ENCODE data around the gene ELAPOR1. TPM values are rescaled to one million over a fixed set of nuclear protein-coding genes. Genes with fewer than 3 reads are reported as not detected.

The ELAPOR1 gene
- total RNA-seq, 3 donors from 2014 or later (not counting 1 experiment from before 2014, with no cell fraction given) = 6.2 to 8.3 (median 6.3) TPM

GRCh38 chr1:109148987-109149561, 35.2 kb downstream of the ELAPOR1 start:
- Histone ChIP-seq H3K36me3 (ENCODE audit: control insufficient read depth, insufficient read depth, low read length) (no peaks in the 10 kb centered on the region), H3K9me3 (ENCODE audit: control insufficient read depth, insufficient read depth, low read length) (no peaks in the 10 kb centered on the region), H3K27ac (ENCODE audit: low read length) (no peak overlapping the region), H3K27me3 (ENCODE audit: control insufficient read depth, insufficient read depth, low read length) (no peaks in the 10 kb centered on the region), H3K4me1 (ENCODE audit: control insufficient read depth, insufficient read depth, low read length) (no peaks in the 10 kb centered on the region), H3K4me3 (ENCODE audit: low read length) (no peak overlapping the region)
- Mint-ChIP-seq H3K4me1 (no peaks in the 10 kb centered on the region), H3K27me3 (ENCODE audit: low read depth in 2 of 2) (no peaks in the 10 kb centered on the region), H3K36me3 (no peaks in the 10 kb centered on the region), H3K27ac (no peak overlapping the region), H3K9me3 (no peaks in the 10 kb centered on the region), H3K4me3 (no peak overlapping the region)
- DNase-seq (no peak), ATAC-seq (no peak)
- TF ChIP-seq, protein P1, sequence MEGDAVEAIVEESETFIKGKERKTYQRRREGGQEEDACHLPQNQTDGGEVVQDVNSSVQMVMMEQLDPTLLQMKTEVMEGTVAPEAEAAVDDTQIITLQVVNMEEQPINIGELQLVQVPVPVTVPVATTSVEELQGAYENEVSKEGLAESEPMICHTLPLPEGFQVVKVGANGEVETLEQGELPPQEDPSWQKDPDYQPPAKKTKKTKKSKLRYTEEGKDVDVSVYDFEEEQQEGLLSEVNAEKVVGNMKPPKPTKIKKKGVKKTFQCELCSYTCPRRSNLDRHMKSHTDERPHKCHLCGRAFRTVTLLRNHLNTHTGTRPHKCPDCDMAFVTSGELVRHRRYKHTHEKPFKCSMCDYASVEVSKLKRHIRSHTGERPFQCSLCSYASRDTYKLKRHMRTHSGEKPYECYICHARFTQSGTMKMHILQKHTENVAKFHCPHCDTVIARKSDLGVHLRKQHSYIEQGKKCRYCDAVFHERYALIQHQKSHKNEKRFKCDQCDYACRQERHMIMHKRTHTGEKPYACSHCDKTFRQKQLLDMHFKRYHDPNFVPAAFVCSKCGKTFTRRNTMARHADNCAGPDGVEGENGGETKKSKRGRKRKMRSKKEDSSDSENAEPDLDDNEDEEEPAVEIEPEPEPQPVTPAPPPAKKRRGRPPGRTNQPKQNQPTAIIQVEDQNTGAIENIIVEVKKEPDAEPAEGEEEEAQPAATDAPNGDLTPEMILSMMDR (IDR thresholded peaks at IDR 0.05) = no peak
- 95% methylated on average over 10 of the region's 10 CpGs for WGBS (ENCODE audit: insufficient coverage)
- intact Hi-C loops (cut with micrococcal nuclease) = no loop called here

- intact Hi-C loops (cut with micrococcal nuclease) = no loop called here
- Mint-ChIP-seq H3K36me3 (no peaks in the 10 kb centered on the region), H3K9me3 (no peaks in the 10 kb centered on the region), H3K4me3 (no peak overlapping the region), H3K27me3 (ENCODE audit: low read depth in 2 of 2) (no peaks in the 10 kb centered on the region), H3K4me1 (no peaks in the 10 kb centered on the region), H3K27ac (no peak overlapping the region)
- ATAC-seq (no peak), DNase-seq (no peak)
- Histone ChIP-seq H3K27me3 (ENCODE audit: control insufficient read depth, insufficient read depth, low read length) (no peaks in the 10 kb centered on the region), H3K4me1 (ENCODE audit: control insufficient read depth, insufficient read depth, low read length) (no peaks in the 10 kb centered on the region), H3K36me3 (ENCODE audit: control insufficient read depth, insufficient read depth, low read length) (no peaks in the 10 kb centered on the region), H3K4me3 (ENCODE audit: low read length) (no peak overlapping the region), H3K27ac (ENCODE audit: low read length) (no peak overlapping the region), H3K9me3 (ENCODE audit: control insufficient read depth, insufficient read depth, low read length) (no peaks in the 10 kb centered on the region)
- 74% methylated on average over 17 of the region's 17 CpGs for WGBS (ENCODE audit: insufficient coverage)
- TF ChIP-seq, protein P1 (IDR thresholded peaks at IDR 0.05) = no peak
These were observed 36.1 kb downstream of the ELAPOR1 start for GRCh38 chr1:109149874-109150601.

DNA sequence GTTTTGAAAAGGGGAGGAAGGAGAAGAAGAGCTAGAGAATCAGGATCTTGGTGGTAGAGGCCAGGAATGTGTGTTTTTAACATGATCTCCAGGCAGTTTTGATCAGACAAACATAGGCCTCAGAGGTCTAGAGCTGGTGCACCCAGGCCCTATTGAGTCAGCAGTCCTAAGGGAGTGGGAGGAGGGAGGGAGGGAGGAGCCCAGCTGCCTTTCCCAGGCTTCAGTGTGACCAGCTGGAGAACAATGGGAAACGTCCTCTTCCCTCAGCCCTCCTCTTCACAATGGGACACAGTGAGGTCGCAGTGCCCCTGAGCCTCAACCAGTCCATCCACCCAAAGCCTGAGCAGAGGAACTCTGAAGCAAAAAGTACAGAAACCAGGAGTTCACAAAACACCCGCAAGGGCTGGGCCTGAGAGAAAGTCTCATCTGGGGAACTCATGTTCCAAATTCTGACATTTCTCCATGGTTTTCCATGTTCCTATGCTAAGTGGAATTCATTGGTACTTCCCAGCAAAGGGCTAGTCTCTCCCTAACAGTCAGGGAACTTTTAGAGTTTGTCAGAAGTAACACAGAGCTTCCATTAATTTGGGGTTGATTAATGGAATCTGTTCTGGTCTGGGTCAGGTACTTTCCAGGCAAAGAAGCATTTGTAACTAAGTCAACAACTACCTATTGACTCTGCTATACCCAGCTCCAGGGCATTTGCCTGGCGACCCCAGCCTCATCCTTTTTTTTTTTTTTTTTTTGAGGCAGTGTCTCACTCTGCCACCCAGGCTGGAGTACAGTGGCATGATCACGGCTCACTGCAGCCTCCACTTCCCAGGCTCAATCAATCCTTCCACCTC, 37.5 kb downstream of the ELAPOR1 start:
- intact Hi-C loops (cut with micrococcal nuclease) = no loop called here
- Mint-ChIP-seq H3K27ac (no peak overlapping the region), H3K27me3 (ENCODE audit: low read depth in 2 of 2) (no peaks in the 10 kb centered on the region), H3K4me1 (no peaks in the 10 kb centered on the region), H3K4me3 (no peak overlapping the region), H3K36me3 (no peaks in the 10 kb centered on the region), H3K9me3 (no peaks in the 10 kb centered on the region)
- WGBS (ENCODE audit: insufficient coverage) = 90% methylated on average over 5 of the region's 5 CpGs
- TF ChIP-seq, protein P1 (IDR thresholded peaks at IDR 0.05) = no peak
- no peak for DNase-seq
- no peaks in the 10 kb centered on the region for H3K36me3 ChIP-seq (ENCODE audit: control insufficient read depth, insufficient read depth, low read length)
- H3K27ac ChIP-seq (ENCODE audit: low read length) = no peak overlapping the region
- H3K4me1 ChIP-seq (ENCODE audit: control insufficient read depth, insufficient read depth, low read length) = no peaks in the 10 kb centered on the region
- H3K4me3 ChIP-seq (ENCODE audit: low read length) = no peak overlapping the region
- ATAC-seq = no peak
- no peaks in the 10 kb centered on the region for H3K9me3 ChIP-seq (ENCODE audit: control insufficient read depth, insufficient read depth, low read length)
- no peaks in the 10 kb centered on the region for H3K27me3 ChIP-seq (ENCODE audit: control insufficient read depth, insufficient read depth, low read length)
